Measurements from ENCODE around the gene SEMA3A.
A peak's percentile ranks its signal among the peaks of the same experiment; 100 is the strongest.

Gene SEMA3A

GRCh38 chr7:83936056-83936708 is 258.4 kb downstream of the SEMA3A start:
- DNase-seq (ENCODE audit: low read depth in 2 of 2, low spot score in 1 of 2): peak in 1 of 2 donors; percentile 8

GRCh38 chr7:83934118-83934734 is 260.4 kb downstream of the SEMA3A start:
- no peak for DNase-seq (ENCODE audit: low read depth in 2 of 2, low spot score in 1 of 2)

DNA sequence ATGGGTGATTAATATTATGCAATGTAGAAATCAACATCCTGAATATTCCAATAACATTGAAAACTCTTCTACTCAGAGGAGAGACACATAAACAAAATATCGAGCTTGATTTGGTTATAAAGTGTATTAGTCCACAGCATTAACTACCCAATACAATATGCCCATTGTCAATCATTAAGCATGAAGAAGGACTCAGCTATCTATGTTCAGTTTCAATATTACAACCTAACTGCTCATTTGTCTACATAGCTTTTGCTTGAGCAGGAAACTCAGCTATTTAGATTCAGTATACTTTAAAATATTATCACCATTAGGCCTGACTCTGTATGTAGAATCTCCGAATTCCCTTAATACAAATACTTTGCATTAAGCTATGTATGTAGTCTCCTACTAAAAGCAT is 262.6 kb downstream of the SEMA3A start:
- DNase-seq (ENCODE audit: low read depth in 2 of 2, low spot score in 1 of 2): no peak

DNA sequence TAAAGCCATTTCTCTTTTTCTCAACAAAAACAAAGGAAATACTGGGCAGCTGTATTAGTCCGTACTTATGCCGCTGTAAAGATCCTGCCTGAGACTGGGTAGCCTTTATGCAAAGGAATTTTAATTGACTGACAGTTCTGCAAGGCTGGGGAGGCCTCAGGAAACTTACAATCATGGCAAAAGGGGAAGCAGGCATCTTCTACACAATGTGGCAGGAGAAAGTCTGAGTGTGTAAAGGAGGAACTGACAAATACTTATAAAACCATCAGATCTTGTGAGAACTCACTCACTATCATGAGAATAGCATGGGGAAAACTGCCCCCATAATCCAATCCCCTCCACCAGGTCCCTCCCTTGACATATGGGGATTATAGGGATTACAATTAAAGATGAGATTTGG is 264.3 kb downstream of the SEMA3A start:
- DNase-seq (ENCODE audit: low read depth in 2 of 2, low spot score in 1 of 2): no peak

- DNase-seq (ENCODE audit: low read depth in 2 of 2, low spot score in 1 of 2): no peak
These were observed 268.7 kb downstream of the SEMA3A start for GRCh38 chr7:83925860-83926259.

DNA sequence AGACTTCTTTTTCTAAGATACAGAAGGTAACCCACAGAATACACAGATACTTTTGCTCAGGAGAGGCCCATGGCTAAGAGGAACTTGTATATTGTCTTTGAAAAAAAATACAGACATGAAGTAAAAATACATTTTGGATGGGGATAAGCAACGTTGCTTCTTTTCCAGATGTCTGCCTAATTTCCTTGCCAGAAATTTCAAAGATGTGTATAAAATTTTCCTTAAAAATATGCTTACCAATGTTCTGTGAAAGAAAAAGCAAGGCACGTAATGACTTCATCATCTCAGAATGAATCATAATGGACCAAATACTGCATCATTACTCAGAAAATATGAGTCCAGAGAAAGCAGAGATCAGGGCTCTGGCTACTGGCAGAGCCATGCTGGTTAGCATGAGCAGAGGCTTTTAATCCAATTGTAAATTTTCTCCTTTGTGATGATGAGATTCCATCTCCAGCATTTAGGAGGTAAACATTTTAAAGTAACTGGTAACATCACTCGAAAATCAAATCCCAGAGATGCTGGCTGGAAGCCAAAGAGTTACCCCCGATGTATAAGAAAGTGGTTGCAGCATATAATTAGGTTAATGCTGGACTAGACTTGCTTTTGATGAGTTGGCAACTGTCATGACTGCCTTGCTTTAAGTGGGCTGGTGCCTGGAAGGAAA is 272.5 kb downstream of the SEMA3A start:
- DNase-seq (ENCODE audit: low read depth in 2 of 2, low spot score in 1 of 2): no peak

DNA sequence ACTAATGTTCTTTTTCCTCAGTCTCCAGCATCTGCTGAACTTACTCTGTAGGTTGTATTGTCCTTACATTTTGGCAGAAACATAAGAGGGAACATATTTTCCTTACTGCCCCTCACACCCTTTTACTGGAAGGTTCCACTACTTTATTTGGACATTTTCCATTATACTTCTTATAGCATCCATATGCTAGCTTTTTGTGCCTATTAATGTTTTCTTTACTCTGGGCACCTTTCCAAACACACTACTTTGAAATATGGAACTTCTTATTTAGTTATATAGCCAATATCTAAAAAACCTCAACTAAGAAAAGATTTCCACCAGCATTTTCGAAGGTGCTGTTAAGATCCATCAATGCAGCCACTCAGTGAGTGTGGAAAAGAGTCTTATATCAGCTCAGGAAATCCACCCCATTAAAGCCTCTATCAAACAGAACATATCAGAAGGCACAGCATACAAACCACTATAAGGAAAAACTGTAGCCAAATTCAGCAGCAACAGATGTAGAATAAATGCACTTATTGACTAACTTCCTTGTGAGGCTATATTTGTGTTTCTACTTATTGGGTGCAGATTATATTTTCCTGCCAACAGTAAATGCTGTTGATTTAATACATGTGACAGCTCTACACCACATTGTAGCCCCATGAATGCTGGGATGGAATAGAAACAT is 273.2 kb downstream of the SEMA3A start:
- no peak for DNase-seq (ENCODE audit: low read depth in 2 of 2, low spot score in 1 of 2)

- DNase-seq (ENCODE audit: low read depth in 2 of 2, low spot score in 1 of 2): no peak
These were observed 276.4 kb downstream of the SEMA3A start for GRCh38 chr7:83918142-83918541.

DNA sequence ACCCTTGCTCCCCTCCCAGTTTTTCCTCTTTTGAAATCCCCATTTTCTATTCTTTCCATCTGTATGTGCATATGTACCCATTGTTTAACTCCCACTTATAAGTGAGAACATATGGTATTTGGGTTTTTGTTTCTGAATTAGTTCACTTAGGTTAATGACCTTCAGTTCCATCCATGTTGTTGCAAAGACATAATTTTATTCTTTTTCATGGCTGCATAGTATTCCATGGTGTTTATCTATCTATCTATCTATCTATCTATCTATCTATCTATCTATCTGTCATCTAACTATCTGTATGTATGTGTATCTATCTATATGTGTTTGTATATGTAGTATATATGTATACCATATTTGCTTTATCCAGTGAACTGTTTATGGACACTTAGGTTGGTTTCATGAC is 281.4 kb downstream of the SEMA3A start:
- DNase-seq (ENCODE audit: low read depth in 2 of 2, low spot score in 1 of 2): no peak

DNA sequence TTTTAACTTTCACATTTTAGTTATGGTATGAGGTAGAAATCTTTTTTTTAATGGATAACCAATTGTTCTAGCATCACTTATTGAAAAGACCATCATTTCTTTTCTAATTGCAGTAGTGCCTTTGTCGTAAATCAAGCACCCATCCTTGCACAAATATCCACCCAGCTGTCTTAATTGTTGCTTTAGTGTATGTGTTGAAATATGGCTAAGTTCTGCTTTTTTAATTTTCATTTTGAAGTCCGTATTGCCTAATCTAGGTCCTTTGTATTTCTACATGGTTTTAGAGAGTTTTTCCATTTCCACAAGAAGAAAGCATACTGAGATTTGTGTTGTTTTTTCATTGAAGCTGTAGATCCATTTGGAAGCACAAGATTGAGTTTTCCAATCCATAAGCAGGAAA is 286.1 kb downstream of the SEMA3A start:
- DNase-seq (ENCODE audit: low read depth in 2 of 2, low spot score in 1 of 2): no peak

Data from stimulated activated CD8-positive, alpha-beta memory T cell treated with anti-CD3 and anti-CD28 coated beads, Interleukin-4, amount 100 ng/mL, for 1 hour (primary cell).